Hematopoietic multipotent progenitor cell treated with erythropoietin and hydrocortisone succinate and interleukin-3 and kit ligand, for 15 days (in vitro differentiated cells): ENCODE measurements around the gene PTS.
"Not testable (repeated sequence)": the region's sequence is repeated elsewhere in the genome, so short reads cannot be mapped to it uniquely, and the experiment has no call there.

Experiments
- DNase-seq: peaks from one replicate; pipeline ENCODE4 v3.0.0-alpha.2; 2015; ENCODE audit warnings: low spot score

PTS gene

DNA sequence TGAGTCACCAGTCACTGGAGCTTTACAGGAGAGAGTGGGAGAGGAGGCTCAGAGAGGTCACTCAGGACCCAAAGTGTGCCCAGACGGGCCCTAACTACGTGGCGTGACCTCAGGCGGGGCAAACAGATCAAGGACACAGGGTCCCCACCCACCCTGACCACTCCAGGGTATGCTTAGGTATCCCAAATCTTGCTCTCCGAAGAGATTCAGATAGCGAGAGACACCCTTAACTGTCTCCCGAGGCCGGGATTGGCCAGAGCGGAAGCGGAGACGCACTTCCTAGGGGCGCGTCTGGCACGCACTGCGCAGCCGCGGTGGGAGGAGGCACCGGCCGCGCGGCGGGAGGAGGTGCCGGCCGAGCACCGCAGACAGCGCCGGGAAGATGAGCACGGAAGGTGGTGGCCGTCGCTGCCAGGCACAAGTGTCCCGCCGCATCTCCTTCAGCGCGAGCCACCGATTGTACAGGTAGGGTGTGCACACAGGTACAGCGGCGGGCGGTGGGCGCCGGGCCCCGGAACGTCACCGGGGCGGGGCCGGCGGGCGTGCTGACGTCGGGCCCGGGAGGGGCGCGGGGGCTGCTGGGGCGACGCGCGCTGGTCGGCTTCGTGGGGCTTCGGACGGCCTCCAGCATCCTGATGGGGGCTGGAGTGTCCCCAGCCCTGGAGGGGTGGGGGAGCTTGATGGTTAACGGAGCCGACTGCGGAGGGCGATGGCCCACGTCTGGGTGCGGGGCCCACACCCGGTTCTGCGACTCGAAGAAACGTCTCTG is at the start of gene PTS:
PTS (plus strand) TSS at position 367 of the 769 bp plus-strand sequence; CDS start at position 383, 16 bp downstream.
- peak; percentile 89 for DNase-seq

DNA sequence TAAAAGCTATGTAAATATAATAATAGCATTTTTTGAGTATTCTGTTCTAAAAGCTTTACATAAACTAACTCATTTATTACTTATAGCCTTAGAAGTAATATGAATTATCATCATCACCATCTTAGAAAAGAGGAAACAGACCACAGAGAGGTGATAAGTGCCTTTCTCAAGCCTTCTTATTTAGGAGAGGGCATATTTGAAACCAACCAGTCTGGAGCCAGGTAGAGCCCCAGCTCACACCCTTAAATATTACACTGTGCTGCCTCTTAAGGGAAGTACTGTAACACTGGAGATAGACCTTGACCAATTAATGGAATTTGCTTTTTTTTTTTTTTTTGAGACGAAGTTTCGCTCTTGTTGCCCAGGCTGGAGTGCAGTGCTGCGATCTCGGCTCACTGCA is 48.6 kb upstream of the PTS start:
- no peak for DNase-seq

GRCh38 chr11:112178428-112178827 is 47.8 kb upstream of the PTS start:
- DNase-seq: no peak

GRCh38 chr11:112178936-112179335 is 47.3 kb upstream of the PTS start:
- DNase-seq: no peak

- DNase-seq: no peak
These were observed 46.6 kb upstream of the PTS start for GRCh38 chr11:112179601-112180000.

DNA sequence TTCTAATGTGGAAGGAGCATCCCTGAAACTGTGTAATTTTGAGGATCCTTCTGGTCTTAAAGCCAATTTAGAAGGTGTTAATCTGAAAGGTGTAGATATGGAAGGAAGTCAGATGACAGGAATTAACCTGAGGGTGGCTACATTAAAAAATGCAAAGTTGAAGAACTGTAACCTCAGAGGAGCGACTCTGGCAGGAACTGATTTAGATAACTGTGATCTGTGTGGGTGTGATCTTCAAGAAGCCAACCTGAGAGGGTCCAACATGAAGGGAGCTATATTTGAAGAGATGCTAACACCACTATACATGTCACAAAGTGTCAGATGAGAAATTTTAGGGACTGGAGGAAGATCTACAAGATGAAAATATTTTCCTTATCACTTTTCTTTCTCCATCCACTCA is 43.4 kb upstream of the PTS start:
- DNase-seq: no peak

DNA sequence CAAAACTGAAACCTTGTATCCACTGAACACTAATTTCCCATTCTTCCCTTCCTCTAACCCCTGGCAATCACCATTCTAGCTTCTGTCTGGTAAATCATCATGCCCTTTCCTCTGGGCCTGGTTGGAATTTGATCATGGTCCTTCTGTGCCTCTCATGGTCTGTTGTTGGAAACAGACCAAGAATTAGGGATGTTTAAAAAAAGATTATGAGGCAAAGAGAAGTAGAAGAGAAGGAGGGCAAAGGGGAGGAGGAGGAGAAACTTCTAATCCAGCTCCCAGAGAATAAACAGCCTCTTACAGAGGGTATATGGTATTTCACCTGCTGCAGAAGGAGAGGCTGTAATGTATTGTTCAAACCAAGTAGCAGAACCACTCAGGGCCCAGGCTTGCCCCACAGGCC is 40.3 kb upstream of the PTS start:
- no peak for DNase-seq

DNA sequence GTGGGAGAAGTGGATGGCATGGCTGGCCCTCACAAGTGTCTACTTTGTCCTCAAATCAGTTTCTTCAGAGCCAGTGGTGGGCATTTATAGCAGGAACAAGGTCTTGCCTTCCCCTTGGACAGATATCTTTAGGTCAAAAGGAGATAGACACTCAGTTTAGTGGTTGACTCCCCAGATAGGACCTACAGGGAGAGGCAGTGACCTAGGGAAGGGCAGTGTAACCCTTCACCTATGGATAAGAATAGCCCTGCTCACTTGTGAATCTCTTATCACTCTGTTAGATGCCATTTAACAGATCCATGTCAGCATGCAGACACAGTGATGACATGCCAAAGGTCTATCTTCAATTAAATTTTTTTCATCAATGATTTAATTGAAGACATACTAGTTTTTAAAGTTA is 39.9 kb upstream of the PTS start:
- DNase-seq: no peak

DNA sequence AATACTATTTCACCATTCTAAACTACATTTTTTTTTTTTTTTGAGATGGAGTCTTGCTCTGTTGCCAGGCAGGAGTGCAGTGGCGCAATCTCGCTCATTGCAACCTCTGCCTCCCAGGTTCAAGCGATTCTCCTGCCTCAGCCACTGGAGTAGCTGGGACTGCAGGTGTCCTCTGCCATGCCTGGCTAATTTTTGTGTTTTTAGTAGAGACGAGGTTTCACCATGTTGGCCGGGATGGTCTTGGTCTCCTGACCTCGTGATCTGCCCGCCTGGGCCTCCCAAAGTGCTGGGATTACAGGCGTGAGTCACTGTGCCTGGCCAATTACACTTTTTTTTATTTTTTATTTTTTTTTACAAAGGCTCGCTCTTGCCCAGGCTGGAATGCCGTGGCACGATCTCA is 31.1 kb upstream of the PTS start:
- DNase-seq: not testable (repeated sequence)

DNA sequence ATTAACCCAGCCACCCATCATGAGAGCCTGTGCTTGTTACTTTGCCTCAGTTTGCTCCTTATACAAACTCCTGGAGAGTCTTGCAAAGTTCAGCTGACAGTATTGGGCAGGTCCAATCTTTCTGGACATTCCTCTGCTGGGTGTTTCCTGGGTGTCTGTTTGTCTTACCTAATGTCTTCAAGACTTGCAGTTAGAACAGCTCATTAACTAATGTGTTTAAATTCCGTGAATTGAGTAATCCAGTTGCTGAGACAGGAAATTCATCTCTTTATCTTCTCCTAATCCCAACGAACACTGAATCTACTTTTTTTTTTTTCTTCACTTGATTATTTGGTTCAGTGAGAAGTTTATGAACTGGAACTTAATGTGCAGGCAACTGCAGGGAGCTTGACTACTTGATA is 30.3 kb upstream of the PTS start:
- DNase-seq: no peak

- DNase-seq: no peak
These were observed 29.6 kb upstream of the PTS start for GRCh38 chr11:112196519-112197087.

DNA sequence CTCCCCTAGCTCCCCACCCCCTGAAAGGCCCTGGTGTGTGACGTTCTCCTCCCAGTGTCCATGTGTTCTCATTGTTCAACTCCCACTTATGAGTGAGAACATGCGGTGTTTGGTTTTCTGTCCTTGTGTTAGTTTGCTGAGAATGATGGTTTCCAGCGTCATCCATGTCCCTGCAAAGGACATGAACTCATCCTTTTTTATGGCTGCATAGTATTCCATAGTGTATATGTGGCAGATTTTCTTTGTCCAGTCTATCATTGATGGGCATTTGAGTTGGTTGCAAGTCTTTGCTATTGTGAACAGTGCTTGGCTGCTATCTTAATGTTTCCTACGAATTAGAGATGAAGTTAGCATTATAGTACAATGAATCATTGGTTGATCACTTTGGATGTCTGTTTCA is 27.1 kb upstream of the PTS start:
- DNase-seq: not testable (repeated sequence)

DNA sequence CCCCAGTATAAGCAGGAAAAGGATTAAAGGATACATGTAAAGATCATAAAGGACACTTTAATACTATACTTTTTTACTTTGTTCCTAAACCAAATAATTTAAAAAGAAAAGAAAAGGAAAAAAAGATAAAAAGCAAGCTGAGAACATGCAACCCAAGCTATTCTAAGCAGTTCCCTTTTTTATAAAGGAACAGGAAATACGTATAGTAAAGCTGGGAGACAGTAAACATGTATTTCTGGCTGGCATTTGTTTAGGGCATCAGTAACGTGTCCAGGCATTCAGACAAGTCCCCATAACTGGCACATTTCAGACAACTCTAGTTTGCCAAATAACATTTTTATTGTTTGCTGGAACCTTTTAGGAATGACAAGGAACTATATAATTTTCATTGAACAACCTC is 26.0 kb upstream of the PTS start:
- no peak for DNase-seq

- no peak for DNase-seq
These were observed 20.2 kb upstream of the PTS start for GRCh38 chr11:112206071-112206470.

GRCh38 chr11:112210890-112211289 is 15.3 kb upstream of the PTS start:
- DNase-seq: no peak

- no peak for DNase-seq
These were observed 14.7 kb upstream of the PTS start for GRCh38 chr11:112211536-112211935.

GRCh38 chr11:112212290-112212689 is 13.9 kb upstream of the PTS start:
- no peak for DNase-seq

DNA sequence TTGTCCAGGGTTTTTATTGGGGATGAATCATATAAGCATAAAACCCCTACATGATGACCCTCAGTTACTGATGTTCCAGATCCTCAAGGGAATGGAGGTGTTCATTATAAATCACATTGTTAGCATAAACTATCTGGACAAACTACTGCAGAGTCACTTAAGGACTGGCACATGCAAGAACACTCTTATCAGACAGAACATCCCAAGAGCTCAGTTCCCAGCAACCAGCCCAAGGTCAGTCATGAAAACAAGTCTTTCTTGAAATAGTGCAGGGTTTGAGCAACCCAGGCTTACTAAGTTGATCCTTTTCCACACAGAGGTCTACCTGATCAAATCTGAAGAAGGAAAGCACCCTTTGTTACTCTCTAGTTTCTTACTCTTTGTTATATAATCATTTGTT is 13.5 kb upstream of the PTS start:
- DNase-seq: no peak

DNA sequence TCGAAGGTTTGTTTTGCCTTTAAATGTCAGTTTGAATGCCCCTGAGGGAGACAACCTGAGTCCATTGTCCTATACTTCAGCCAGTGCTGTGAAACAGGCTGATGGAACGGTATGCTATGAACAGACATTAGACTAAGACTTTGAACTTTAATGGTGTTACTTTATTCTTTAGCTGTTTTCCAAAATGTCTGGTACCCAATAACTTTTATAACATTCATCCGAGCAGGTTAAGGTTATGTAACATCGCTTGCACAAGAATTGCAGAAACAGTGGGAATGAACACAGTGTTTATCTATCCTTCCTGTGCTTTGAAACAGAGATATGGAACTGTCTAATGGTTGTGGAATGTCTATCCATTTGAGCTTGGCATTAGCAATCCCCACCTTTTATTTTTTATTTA is 12.5 kb upstream of the PTS start:
- no peak for DNase-seq

DNA sequence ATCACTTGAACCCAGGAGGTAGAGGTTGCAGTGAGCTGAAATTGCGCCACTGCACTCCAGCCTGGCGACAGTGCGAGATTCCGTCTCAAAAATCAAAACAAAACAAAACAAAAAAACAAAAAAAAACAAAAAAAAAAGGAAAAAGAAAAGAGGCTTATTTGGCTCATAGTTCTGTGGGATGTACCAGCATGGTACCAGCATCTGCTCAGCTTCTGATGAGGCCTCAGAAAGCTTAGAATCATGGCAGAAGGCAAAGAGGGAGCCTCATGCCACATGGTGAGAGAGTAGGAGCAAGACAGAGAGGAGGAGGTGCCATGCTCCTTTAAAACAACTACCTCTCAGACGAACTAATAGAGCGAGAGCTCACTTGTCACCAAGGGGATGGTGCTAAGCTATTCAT is 10.6 kb upstream of the PTS start:
- no peak for DNase-seq

GRCh38 chr11:112216561-112217105 is 9.6 kb upstream of the PTS start:
- DNase-seq: no peak

- peak; percentile 79 for DNase-seq
These were observed 6.6 kb upstream of the PTS start for GRCh38 chr11:112219476-112220232.

- no peak for DNase-seq
These were observed 4.9 kb upstream of the PTS start for GRCh38 chr11:112221274-112221835.
